K562 (cell line): ENCODE results near the gene ACER3. TPM values are rescaled to one million over a fixed set of nuclear protein-coding genes. Genes with fewer than 3 reads are reported as not detected.

Experiments
- ARHGAP35 ChIP-seq: fragments of 450-650 bp; IDR thresholded peaks from 2 replicates; pipeline ENCODE4 v1.6.1; 2018; ENCODE audit not compliant: partially characterized antibody
- ARID3A ChIP-seq: IDR thresholded peaks from 2 replicates; pipeline ENCODE4 v1.6.1; 2012; ENCODE audit warnings: low read depth, low read length, improper control_type of control experiment, borderline replicate concordance
- BCLAF1 ChIP-seq, 2 experiments: fragments of 450-650 bp in 1 of 2; IDR thresholded peaks; 2 replicates each; pipeline ENCODE4 v1.6.1; 2011 to 2017; ENCODE audit warnings: low read depth in 2 of 2, antibody characterized with exemption in 1 of 2, borderline replicate concordance in 1 of 2, low read length in 1 of 2, mild to moderate bottlenecking in 1 of 2, mixed read lengths in 1 of 2; ENCODE audit not compliant: control insufficient read depth in 1 of 2
- CEBPB ChIP-seq: fragments of 450-650 bp; IDR thresholded peaks from 2 replicates; pipeline ENCODE4 v1.6.1; 2016; ENCODE audit warnings: missing genetic modification characterization, missing compliant biosample characterization
- CHCHD3 ChIP-seq: fragments of 250-450 bp; sonication (Bioruptor Pico); IDR thresholded peaks from 2 replicates; pipeline ENCODE4 v2.1.2; 2022; ENCODE audit warnings: mild to moderate bottlenecking
- DACH1 ChIP-seq: fragments of 450-650 bp; IDR thresholded peaks from 2 replicates; pipeline ENCODE4 v1.6.1; 2018; ENCODE audit not compliant: partially characterized antibody
- GATAD2A ChIP-seq: fragments of 450-650 bp; IDR thresholded peaks from 2 replicates; pipeline ENCODE4 v1.6.1; 2017
- MAFF ChIP-seq: IDR thresholded peaks from 2 replicates; pipeline ENCODE4 v1.6.1; 2012; ENCODE audit warnings: low read length, improper control_type of control experiment
- MAFK ChIP-seq: IDR thresholded peaks from 2 replicates; pipeline ENCODE4 v1.6.1; 2011; ENCODE audit warnings: low read length, improper control_type of control experiment
- MECOM ChIP-seq: fragments of 250-450 bp; sonication (Bioruptor Pico); IDR thresholded peaks from 2 replicates; pipeline ENCODE4 v1.8.0; 2022; ENCODE audit warnings: inconsistent platforms
- PKNOX1 ChIP-seq: fragments of 450-650 bp; IDR thresholded peaks from 2 replicates; pipeline ENCODE4 v1.6.1; 2016
- SNIP1 ChIP-seq: fragments of 450-650 bp; IDR thresholded peaks from 2 replicates; pipeline ENCODE4 v1.7.1; 2017; ENCODE audit warnings: low read depth, mild to moderate bottlenecking
- TAL1 ChIP-seq: fragments of 450-650 bp; IDR thresholded peaks from 2 replicates; pipeline ENCODE4 v1.6.1; 2016; ENCODE audit warnings: mild to moderate bottlenecking
- ZNF133 ChIP-seq: fragments of 250-450 bp; sonication (Bioruptor Pico); IDR thresholded peaks from 2 replicates; pipeline ENCODE4 v1.4.0; 2020; ENCODE audit warnings: mild to moderate bottlenecking
- ZNF134 ChIP-seq: fragments of 250-450 bp; sonication (Bioruptor Pico); conservative IDR thresholded peaks from 2 replicates; pipeline ENCODE4 v1.4.0; 2020
- ZNF212 ChIP-seq: fragments of 450-650 bp; formaldehyde crosslinking; IDR thresholded peaks from 2 replicates; pipeline ENCODE4 v1.4.0; 2020; ENCODE audit warnings: mild to moderate bottlenecking
- ZNF224 ChIP-seq: sonication (generic); formaldehyde crosslinking; IDR thresholded peaks from 2 replicates; pipeline ENCODE4 v1.8.0; 2022; ENCODE audit warnings: mild to moderate bottlenecking, missing genetic modification reagents
- ZNF232 ChIP-seq: sonication (generic); formaldehyde crosslinking; IDR thresholded peaks from 2 replicates; pipeline ENCODE4 v1.8.0; 2022; ENCODE audit warnings: mild to moderate bottlenecking, missing genetic modification reagents
- ZNF696 ChIP-seq: fragments of 250-450 bp; sonication (Bioruptor Pico); conservative IDR thresholded peaks from 2 replicates; pipeline ENCODE4 v1.4.0; 2020; ENCODE audit warnings: mild to moderate bottlenecking, moderate library complexity
- polyA plus RNA-seq, 8 experiments: library from polyadenylated mRNA; depleted of rRNA in 4 of 8; stranded (reverse) in 5 of 8; unstranded in 3 of 8; fragments of >200 nt; fragmentation: Nextera tagmentation in 2 of 8; fragmentation: Illumina TruSeq in 1 of 8; extraction: Ambion mirVana in 2 of 8; extraction: Trizol in 1 of 8; gene quantifications; 2 replicates each; pipeline versions ENCODE4 v1.2.1 to v1.2.3, GENCODE V29; 2011 to 2014; ENCODE audit warnings: inconsistent platforms in 1 of 8, missing spikeins in 1 of 8
- total RNA-seq, 7 experiments: library from RNA; depleted of rRNA in 6 of 7; stranded (reverse); fragments of >200 nt in 6 of 7; fragmentation: Illumina TruSeq in 2 of 7; extraction: Trizol in 2 of 7; gene quantifications; 2 replicates each; pipeline versions ENCODE4 v1.2.1 to v1.2.3, GENCODE V29; 2011 to 2021; ENCODE audit warnings: low replicate concordance in 1 of 7
- TF ChIP-seq, protein P1 (sequence below): fragments of 250-450 bp; sonication (Bioruptor Pico); IDR thresholded peaks from 2 replicates; pipeline ENCODE4 v1.4.0; 2020; ENCODE audit warnings: mild to moderate bottlenecking, moderate library complexity
- TF ChIP-seq, protein P2 (sequence below): sonication (generic); formaldehyde crosslinking; IDR thresholded peaks from 2 replicates; pipeline ENCODE4 v1.8.0; 2022; ENCODE audit warnings: missing genetic modification reagents, mild to moderate bottlenecking, borderline replicate concordance

The ACER3 gene
- total and polyA plus RNA-seq, 9 of the 15 experiments (the other 6 are each of a cell fraction or from before 2014, with no cell fraction given), result 2.0 to 23.8 (median 9.5) TPM

DNA sequence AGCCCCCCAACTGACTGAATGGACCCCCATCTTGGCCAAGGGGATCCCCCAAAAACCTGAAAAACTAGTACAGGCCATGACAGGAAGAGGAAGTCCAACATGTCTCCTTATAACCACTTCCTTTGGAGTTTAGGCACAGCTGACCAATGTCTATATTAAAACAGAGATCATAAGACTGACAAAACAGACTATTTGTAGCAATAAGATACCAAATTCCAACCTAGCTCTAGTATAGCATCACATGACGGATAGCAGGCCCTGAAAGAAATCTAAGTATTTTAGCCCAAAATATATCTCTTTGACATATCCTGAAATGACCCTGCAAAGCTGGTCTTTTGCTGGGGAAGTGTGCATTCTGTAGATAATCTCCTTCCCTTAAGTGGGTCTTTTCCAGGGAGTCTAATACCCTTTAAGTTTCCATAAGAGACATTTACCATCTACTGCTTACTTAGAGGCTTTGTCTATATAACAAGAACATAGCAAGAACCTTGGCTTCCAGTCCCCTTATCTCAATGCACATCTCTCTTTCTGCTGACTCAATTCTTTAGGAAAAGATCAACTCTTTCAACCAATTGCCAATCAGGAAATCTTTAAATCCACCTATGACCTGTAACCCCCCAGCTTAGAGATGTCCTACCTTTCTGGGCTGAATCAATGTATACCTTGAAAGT is 34.9 kb upstream of the ACER3 start (continued):
- TF ChIP-seq, protein P1, sequence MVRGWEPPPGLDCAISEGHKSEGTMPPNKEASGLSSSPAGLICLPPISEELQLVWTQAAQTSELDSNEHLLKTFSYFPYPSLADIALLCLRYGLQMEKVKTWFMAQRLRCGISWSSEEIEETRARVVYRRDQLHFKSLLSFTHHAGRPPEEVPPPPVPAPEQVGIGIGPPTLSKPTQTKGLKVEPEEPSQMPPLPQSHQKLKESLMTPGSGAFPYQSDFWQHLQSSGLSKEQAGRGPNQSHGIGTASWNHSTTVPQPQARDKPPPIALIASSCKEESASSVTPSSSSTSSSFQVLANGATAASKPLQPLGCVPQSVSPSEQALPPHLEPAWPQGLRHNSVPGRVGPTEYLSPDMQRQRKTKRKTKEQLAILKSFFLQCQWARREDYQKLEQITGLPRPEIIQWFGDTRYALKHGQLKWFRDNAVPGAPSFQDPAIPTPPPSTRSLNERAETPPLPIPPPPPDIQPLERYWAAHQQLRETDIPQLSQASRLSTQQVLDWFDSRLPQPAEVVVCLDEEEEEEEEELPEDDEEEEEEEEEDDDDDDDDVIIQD (CRISPR knock-in tag), result no peak
- TF ChIP-seq CEBPB, result no peak
- no peak for TF ChIP-seq BCLAF1 (IDR thresholded peaks at IDR 0.05; ENCODE audit: borderline replicate concordance in 1 of 2, control insufficient read depth in 1 of 2, low read depth in 2 of 2, low read length in 1 of 2)
- TF ChIP-seq ZNF224 (CRISPR knock-in tag), result no peak
- no peak for TF ChIP-seq ZNF133 (CRISPR knock-in tag)
- no peak for TF ChIP-seq SNIP1
- TF ChIP-seq ZNF696 (CRISPR knock-in tag), result no peak
- peak; percentile 78 for TF ChIP-seq MAFF
- TF ChIP-seq PKNOX1, result no peak
- TF ChIP-seq ARID3A, result peak; percentile 14; the same call in 1 of the 2 replicates
- peak; percentile 58 for TF ChIP-seq TAL1
- TF ChIP-seq ARHGAP35, result no peak
- peak; percentile 56; the same call in 1 of the 2 replicates for TF ChIP-seq GATAD2A
- TF ChIP-seq CHCHD3, result no peak
- TF ChIP-seq ZNF212, result no peak
- no peak for TF ChIP-seq ZNF232
- no peak for TF ChIP-seq DACH1
- TF ChIP-seq, protein P2, sequence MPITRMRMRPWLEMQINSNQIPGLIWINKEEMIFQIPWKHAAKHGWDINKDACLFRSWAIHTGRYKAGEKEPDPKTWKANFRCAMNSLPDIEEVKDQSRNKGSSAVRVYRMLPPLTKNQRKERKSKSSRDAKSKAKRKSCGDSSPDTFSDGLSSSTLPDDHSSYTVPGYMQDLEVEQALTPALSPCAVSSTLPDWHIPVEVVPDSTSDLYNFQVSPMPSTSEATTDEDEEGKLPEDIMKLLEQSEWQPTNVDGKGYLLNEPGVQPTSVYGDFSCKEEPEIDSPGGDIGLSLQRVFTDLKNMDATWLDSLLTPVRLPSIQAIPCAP (CRISPR knock-in tag), result no peak
- no peak for TF ChIP-seq ZNF134 (CRISPR knock-in tag)
- TF ChIP-seq MECOM (CRISPR knock-in tag), result no peak
- TF ChIP-seq MAFK, result peak; percentile 66
